Measurements from ENCODE around the gene ECE2. TPM values are rescaled to one million over a fixed set of nuclear protein-coding genes. Genes with fewer than 3 reads are reported as not detected.
A peak's percentile ranks its signal among the peaks of the same experiment; 100 is the strongest.

ECE2 gene
- total RNA-seq, 2 experiments from 2014 or later: not detected

DNA sequence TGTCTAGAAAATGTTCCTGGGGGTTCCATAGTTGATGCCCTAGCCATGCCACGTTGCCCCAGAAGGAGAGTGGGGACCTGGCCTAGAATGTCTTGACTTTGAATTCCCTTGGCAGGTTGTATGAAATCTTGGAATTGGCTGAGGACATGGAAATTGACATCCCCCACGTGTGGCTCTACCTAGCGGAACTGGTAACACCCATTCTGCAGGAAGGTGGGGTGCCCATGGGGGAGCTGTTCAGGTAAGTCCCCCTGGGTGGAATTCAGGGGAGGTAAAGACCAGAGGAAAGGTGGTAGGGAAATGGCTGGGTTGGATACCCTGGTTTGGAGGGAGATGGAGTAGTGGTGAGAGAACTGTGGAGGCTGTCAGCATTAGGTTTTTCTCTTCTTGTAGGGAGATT is 52.7 kb downstream of the ECE2 start:
- DNase-seq (no peak), ATAC-seq (no peak)
- peaks cover 83% of the 10 kb centered on the region for H3K36me3 Mint-ChIP-seq
- no peak overlapping the region for H3K4me3 Mint-ChIP-seq
- H3K27me3 Mint-ChIP-seq: no peaks in the 10 kb centered on the region
- CTCF ChIA-PET: no interaction called here
- peaks cover 24% of the 10 kb centered on the region for H3K4me1 Mint-ChIP-seq
- no peaks in the 10 kb centered on the region for H3K9me3 Mint-ChIP-seq (ENCODE audit: low read depth)
- H3K27ac Mint-ChIP-seq: no peak overlapping the region

- no peak for DNase-seq
- no peaks in the 10 kb centered on the region for H3K9me3 Mint-ChIP-seq (ENCODE audit: low read depth)
- CTCF ChIA-PET: no interaction called here
- peaks cover 47% of the 10 kb centered on the region for H3K4me1 Mint-ChIP-seq
- H3K27me3 Mint-ChIP-seq: no peaks in the 10 kb centered on the region
- H3K36me3 Mint-ChIP-seq: peaks cover 58% of the 10 kb centered on the region
- no peak overlapping the region for H3K4me3 Mint-ChIP-seq
- no peak for ATAC-seq
- peak overlapping the region; percentile 82 for H3K27ac Mint-ChIP-seq
Observed at GRCh38 chr3:184332370-184333090, 56.7 kb downstream of the ECE2 start.

- H3K4me3 Mint-ChIP-seq: no peak overlapping the region
- DNase-seq: no peak
- peaks cover 49% of the 10 kb centered on the region for H3K4me1 Mint-ChIP-seq
Observed at GRCh38 chr3:184333190-184333589, 57.4 kb downstream of the ECE2 start.

DNA sequence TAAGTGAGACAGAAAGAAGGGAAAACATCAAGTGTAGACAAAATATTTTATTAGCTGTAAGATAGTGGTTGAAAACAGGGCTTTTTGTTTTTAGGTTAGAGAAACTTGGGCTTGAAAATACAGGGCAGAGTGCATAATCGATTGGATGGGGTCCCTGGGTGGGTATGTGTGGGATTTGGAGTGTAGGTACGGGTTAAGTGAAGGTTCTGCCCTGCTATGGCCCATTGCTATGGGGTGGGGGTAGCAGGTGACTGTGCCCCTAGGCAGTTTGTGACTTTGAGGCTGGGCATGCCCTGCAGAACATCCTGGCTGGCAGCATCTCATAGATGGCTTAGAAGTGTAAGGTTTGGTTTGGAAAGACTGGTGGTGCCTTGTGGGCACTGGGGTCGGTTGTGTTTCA is 57.9 kb downstream of the ECE2 start:
- H3K9me3 Mint-ChIP-seq (ENCODE audit: low read depth): no peaks in the 10 kb centered on the region
- H3K4me1 Mint-ChIP-seq: peaks cover 49% of the 10 kb centered on the region
- CTCF ChIA-PET: no interaction called here
- H3K4me3 Mint-ChIP-seq: no peak overlapping the region
- no peaks in the 10 kb centered on the region for H3K27me3 Mint-ChIP-seq
- H3K27ac Mint-ChIP-seq: peak overlapping the region; percentile 82
- DNase-seq (no peak), ATAC-seq (no peak)
- peaks cover 48% of the 10 kb centered on the region for H3K36me3 Mint-ChIP-seq

More at GRCh38 chr3:184333190-184333589, 57.4 kb downstream of the ECE2 start:
- H3K27ac Mint-ChIP-seq: peak overlapping the region; percentile 82
- no peaks in the 10 kb centered on the region for H3K27me3 Mint-ChIP-seq
- H3K36me3 Mint-ChIP-seq: peaks cover 53% of the 10 kb centered on the region
- no peaks in the 10 kb centered on the region for H3K9me3 Mint-ChIP-seq (ENCODE audit: low read depth)
- no peak for ATAC-seq
- CTCF ChIA-PET: no interaction called here

DNA sequence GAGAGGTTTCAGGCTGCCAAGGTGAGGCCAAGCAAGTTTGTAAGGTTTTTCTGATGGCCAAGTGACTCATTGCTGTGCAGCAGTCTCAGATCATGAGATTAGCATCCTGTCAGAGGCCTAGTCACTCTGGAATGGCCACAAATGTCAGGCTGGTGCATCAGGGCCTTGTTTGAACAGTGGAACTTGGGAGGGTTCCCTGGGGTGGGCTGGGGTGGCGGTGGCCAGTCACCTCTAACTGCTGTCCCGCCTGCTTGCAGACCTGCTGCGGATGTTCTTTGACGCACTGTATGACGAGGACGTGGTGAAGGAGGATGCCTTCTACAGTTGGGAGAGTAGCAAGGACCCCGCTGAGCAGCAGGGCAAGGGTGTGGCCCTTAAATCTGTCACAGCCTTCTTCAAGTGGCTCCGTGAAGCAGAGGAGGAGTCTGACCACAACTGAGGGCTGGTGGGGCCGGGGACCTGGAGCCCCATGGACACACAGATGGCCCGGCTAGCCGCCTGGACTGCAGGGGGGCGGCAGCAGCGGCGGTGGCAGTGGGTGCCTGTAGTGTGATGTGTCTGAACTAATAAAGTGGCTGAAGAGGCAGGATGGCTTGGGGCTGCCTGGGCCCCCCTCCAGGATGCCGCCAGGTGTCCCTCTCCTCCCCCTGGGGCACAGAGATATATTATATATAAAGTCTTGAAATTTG is 58.8 kb downstream of the ECE2 start:
- DNase-seq (peak; percentile 73), ATAC-seq (peak; percentile 59)
- H3K36me3 Mint-ChIP-seq: peaks cover 41% of the 10 kb centered on the region
- CTCF ChIA-PET: interaction anchor here (0.6 kb wide), 1 partner anchor 438 kb away, joined by 3 read pairs; no protein-coding TSS in a partner anchor
- peaks cover 49% of the 10 kb centered on the region for H3K4me1 Mint-ChIP-seq
- H3K27me3 Mint-ChIP-seq: no peaks in the 10 kb centered on the region
- no peaks in the 10 kb centered on the region for H3K9me3 Mint-ChIP-seq (ENCODE audit: low read depth)
- H3K4me3 Mint-ChIP-seq: no peak overlapping the region
- peak overlapping the region; percentile 82 for H3K27ac Mint-ChIP-seq

GRCh38 chr3:184335291-184335660 is 59.5 kb downstream of the ECE2 start:
- ATAC-seq (no peak), DNase-seq (no peak)
- H3K4me3 Mint-ChIP-seq: peak overlapping the region; percentile 71
- H3K36me3 Mint-ChIP-seq: peaks cover 37% of the 10 kb centered on the region
- H3K27ac Mint-ChIP-seq: peak overlapping the region; percentile 86
- CTCF ChIA-PET: interaction anchor here (0.6 to 0.9 kb wide), 2 partner anchors 29 to 437 kb away, joined by 3 read pairs; no protein-coding TSS in a partner anchor
- H3K4me1 Mint-ChIP-seq: peaks cover 49% of the 10 kb centered on the region
- H3K27me3 Mint-ChIP-seq: no peaks in the 10 kb centered on the region
- no peaks in the 10 kb centered on the region for H3K9me3 Mint-ChIP-seq (ENCODE audit: low read depth)

GRCh38 chr3:184335661-184336546 is 60.1 kb downstream of the ECE2 start:
- Mint-ChIP-seq H3K36me3 (peaks cover 33% of the 10 kb centered on the region), H3K27me3 (no peaks in the 10 kb centered on the region), H3K9me3 (ENCODE audit: low read depth) (no peaks in the 10 kb centered on the region), H3K4me1 (peaks cover 53% of the 10 kb centered on the region), H3K27ac (peak overlapping the region; percentile 86), H3K4me3 (peak overlapping the region; percentile 71)
- ATAC-seq: peak; percentile 79
- peak; percentile 86 for DNase-seq
- CTCF ChIA-PET: interaction anchor here (0.9 kb wide), 1 partner anchor 30 kb away, joined by 3 read pairs; no protein-coding TSS in a partner anchor

DNA sequence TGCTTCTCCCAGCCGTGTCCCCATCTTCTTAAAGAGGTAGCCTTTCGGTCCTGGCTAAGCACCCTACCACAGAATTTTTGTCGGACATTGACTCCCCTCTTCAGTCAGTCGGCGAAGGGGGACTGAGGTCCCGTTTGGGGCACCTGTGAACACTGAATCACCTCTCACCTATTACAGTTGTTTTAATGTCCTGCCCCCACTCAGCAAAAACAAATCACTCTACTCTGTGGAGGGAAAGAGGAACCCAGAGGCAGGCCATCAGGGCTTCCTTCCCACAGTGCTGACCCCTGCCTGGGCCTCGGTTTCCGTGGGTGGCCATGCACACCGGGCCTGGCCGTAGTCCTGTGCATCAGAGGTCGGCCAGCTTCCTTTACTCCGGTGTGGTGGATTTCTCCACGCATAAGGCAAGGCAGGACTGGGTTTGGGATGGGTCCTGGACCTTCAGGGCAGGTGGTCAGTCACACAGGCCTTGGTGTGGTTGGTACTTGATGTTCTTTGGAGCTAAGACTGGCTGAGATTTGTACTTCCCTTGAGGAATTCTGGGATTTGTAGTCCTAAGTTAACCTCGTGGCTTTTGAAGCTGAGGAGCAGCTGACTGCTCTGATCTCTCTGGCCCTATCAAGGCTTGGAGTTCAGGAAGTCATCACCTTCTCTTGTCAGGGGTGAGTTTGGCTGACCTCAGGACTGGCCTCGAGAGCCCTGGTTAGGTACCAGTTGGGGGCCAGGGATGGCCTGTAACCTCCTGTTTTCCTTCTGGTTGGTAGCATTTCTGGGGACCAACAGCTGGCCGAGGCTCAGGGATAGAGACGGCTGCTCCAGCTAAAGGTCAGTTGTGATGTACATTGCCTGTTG is 61.0 kb downstream of the ECE2 start:
- Mint-ChIP-seq H3K4me3 (peak overlapping the region; percentile 71), H3K4me1 (peaks cover 53% of the 10 kb centered on the region), H3K36me3 (peaks cover 26% of the 10 kb centered on the region), H3K27me3 (no peaks in the 10 kb centered on the region), H3K27ac (peak overlapping the region; percentile 74), H3K9me3 (ENCODE audit: low read depth) (no peaks in the 10 kb centered on the region)
- CTCF ChIA-PET: interaction anchor here (0.8 to 1.2 kb wide), 4 partner anchors 10 to 17 kb away, joined by 3 to 4 read pairs (median 3); no protein-coding TSS in a partner anchor
- DNase-seq: no peak
- no peak for ATAC-seq

DNA sequence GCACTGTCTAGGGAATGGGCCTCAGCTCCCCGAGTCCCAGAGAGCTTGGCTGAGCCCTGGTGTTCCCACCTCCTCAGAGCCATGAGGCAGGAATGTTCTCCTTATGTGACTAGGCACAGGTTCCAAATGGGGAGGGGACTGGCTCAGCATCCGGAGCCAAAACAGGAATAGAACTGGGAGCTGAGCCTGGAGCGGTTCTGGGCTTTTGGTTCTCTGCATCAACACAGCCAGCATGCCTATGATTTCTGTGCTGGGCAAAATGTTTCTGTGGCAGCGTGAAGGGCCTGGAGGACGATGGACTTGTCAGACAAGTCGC is 61.5 kb downstream of the ECE2 start, which contains the start of gene FAM131A:
FAM131A (plus strand) TSS at position 202 of the 316 bp plus-strand sequence; CDS start at position 233, 31 bp downstream.
- no peak for ATAC-seq
- H3K27me3 Mint-ChIP-seq: no peaks in the 10 kb centered on the region
- CTCF ChIA-PET: interaction anchor here (0.8 to 1.2 kb wide), 4 partner anchors 9 to 17 kb away, joined by 3 to 4 read pairs (median 3); no protein-coding TSS in a partner anchor
- peaks cover 49% of the 10 kb centered on the region for H3K4me1 Mint-ChIP-seq
- peak within 1 kb of the TSS; percentile 74 for H3K27ac Mint-ChIP-seq
- no peaks in the 10 kb centered on the region for H3K9me3 Mint-ChIP-seq (ENCODE audit: low read depth)
- peak within 1 kb of the TSS; percentile 71 for H3K4me3 Mint-ChIP-seq
- DNase-seq: no peak
- peaks cover 21% of the 10 kb centered on the region for H3K36me3 Mint-ChIP-seq

GRCh38 chr3:184337981-184338380 is 62.2 kb downstream of the ECE2 start:
- H3K4me1 Mint-ChIP-seq: peaks cover 42% of the 10 kb centered on the region
- H3K4me3 Mint-ChIP-seq: no peak overlapping the region
- CTCF ChIA-PET: interaction anchor here (0.8 to 1.5 kb wide), 3 partner anchors 8 to 34 kb away, joined by 3 to 4 read pairs (median 3); no protein-coding TSS in a partner anchor
- DNase-seq (no peak), ATAC-seq (no peak)
- H3K36me3 Mint-ChIP-seq: peaks cover 15% of the 10 kb centered on the region
- no peak overlapping the region for H3K27ac Mint-ChIP-seq
- no peaks in the 10 kb centered on the region for H3K27me3 Mint-ChIP-seq
- H3K9me3 Mint-ChIP-seq (ENCODE audit: low read depth): no peaks in the 10 kb centered on the region

- CTCF ChIA-PET: interaction anchor here (1.5 kb wide), 1 partner anchor 33 kb away, joined by 4 read pairs; no protein-coding TSS in a partner anchor
- DNase-seq (no peak), ATAC-seq (no peak)
- Mint-ChIP-seq H3K27me3 (no peaks in the 10 kb centered on the region), H3K27ac (no peak overlapping the region), H3K4me1 (peaks cover 37% of the 10 kb centered on the region), H3K9me3 (ENCODE audit: low read depth) (no peaks in the 10 kb centered on the region), H3K36me3 (peaks cover 10% of the 10 kb centered on the region), H3K4me3 (no peak overlapping the region)
Observed at GRCh38 chr3:184338511-184338945, 62.7 kb downstream of the ECE2 start.

DNA sequence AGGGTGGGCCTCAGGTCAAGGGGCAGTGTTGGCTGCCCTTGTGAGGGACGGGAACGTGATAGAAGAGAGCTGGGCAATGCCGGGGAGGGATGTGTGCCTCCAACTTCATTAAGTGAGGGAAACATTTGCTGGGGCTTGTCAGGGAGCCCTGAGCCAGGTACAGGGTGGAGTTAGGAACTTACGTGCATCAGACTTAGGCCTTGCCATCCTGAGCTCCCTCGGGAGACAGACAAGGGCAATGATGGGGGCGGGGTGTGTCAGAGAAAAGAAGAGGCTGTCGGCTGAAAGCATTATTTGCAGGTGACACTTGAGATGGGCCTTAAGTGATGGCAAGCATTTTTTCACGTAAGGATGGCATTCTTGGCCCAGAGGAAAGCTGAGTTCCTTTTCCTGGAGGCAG is 63.2 kb downstream of the ECE2 start:
- H3K4me3 Mint-ChIP-seq: no peak overlapping the region

More for the DNA sequence above, 63.2 kb downstream of the ECE2 start:
- no peak for ATAC-seq
- Mint-ChIP-seq H3K4me1 (peaks cover 32% of the 10 kb centered on the region), H3K9me3 (ENCODE audit: low read depth) (no peaks in the 10 kb centered on the region), H3K27ac (no peak overlapping the region), H3K27me3 (no peaks in the 10 kb centered on the region), H3K36me3 (peaks cover 5% of the 10 kb centered on the region)
- CTCF ChIA-PET: interaction anchor here (0.5 to 1.5 kb wide), 2 partner anchors 33 to 85 kb away, joined by 3 to 4 read pairs; no protein-coding TSS in a partner anchor
- no peak for DNase-seq
